ENCODE data around the gene EPB41. TPM values are rescaled to one million over a fixed set of nuclear protein-coding genes. Genes with fewer than 3 reads are reported as not detected.
A peak's percentile ranks its signal among the peaks of the same experiment; 100 is the strongest.

EPB41 gene
- total and polyA plus RNA-seq, 9 of the 15 experiments (the other 6 are each of a cell fraction or from before 2014, with no cell fraction given), result 3.7 to 213 (median 141) TPM

GRCh38 chr1:28914228-28915030 lies at the start of gene EPB41 (continued):
- no peak for TF ChIP-seq ZNF354B (CRISPR knock-in tag; IDR thresholded peaks at IDR 0.05)
- TF ChIP-seq XRCC5 (IDR thresholded peaks at IDR 0.05; ENCODE audit: low read depth, low read length), result peak; percentile 9; the same call in 1 of the 2 replicates
- TF ChIP-seq ARID3B (CRISPR knock-in tag; IDR thresholded peaks at IDR 0.05; ENCODE audit: borderline replicate concordance), result no peak
- TF ChIP-seq KLF13 (tag; IDR thresholded peaks at IDR 0.05; ENCODE audit: borderline replicate concordance, low read depth), result no peak
- TF ChIP-seq HBP1 (CRISPR knock-in tag; IDR thresholded peaks at IDR 0.05), result no peak
- no peak for TF ChIP-seq ZNF121 (CRISPR knock-in tag; conservative IDR thresholded peaks at IDR 0.05)
- TF ChIP-seq RERE (CRISPR knock-in tag; IDR thresholded peaks at IDR 0.05; ENCODE audit: borderline replicate concordance), result no peak
- TF ChIP-seq TFAM (CRISPR knock-in tag; conservative IDR thresholded peaks at IDR 0.05), result no peak
- TF ChIP-seq PHB2 (IDR thresholded peaks at IDR 0.05; ENCODE audit: low read depth), result no peak
- no peak for TF ChIP-seq TEAD4 (IDR thresholded peaks at IDR 0.05; ENCODE audit: low read length)
- TF ChIP-seq TEAD4 (CRISPR knock-in tag; IDR thresholded peaks at IDR 0.05; ENCODE audit: borderline replicate concordance), result no peak
- TF ChIP-seq SRSF1 (IDR thresholded peaks at IDR 0.05; ENCODE audit: low read depth, low read length), result no peak
- peak; percentile 52 for TF ChIP-seq CTBP1 (IDR thresholded peaks at IDR 0.05; ENCODE audit: borderline replicate concordance)
- TF ChIP-seq LEF1 (IDR thresholded peaks at IDR 0.05), result no peak
- no peak for TF ChIP-seq ZNF589 (CRISPR knock-in tag; IDR thresholded peaks at IDR 0.05; ENCODE audit: low read depth)
- peak in 1 of 2 experiments; percentile 74; a peak in 2 of 4 replicates for TF ChIP-seq ZNF639 (CRISPR knock-in tag; conservative IDR thresholded peaks at IDR 0.05 in 1 of 2, IDR thresholded peaks at IDR 0.05 in 1 of 2)
- TF ChIP-seq POLR2AphosphoS5 (IDR thresholded peaks at IDR 0.05; ENCODE audit: control insufficient read depth, insufficient read depth, low read depth, low read length), result no peak; the same call in 1 of the 2 replicates
- no peak for TF ChIP-seq SMARCA5 (IDR thresholded peaks at IDR 0.05)
